ENCODE data around the gene SCNM1.

Gene SCNM1

GRCh38 chr1:151198254-151199127 is 32.5 kb downstream of the SCNM1 start, which contains the start of gene PIP5K1A (continued):
- TF ChIP-seq KLF10 (tag by site-specific recombination; IDR thresholded peaks at IDR 0.05), result peak; percentile 9; the same call in 1 of the 2 replicates
- TF ChIP-seq, protein P1, sequence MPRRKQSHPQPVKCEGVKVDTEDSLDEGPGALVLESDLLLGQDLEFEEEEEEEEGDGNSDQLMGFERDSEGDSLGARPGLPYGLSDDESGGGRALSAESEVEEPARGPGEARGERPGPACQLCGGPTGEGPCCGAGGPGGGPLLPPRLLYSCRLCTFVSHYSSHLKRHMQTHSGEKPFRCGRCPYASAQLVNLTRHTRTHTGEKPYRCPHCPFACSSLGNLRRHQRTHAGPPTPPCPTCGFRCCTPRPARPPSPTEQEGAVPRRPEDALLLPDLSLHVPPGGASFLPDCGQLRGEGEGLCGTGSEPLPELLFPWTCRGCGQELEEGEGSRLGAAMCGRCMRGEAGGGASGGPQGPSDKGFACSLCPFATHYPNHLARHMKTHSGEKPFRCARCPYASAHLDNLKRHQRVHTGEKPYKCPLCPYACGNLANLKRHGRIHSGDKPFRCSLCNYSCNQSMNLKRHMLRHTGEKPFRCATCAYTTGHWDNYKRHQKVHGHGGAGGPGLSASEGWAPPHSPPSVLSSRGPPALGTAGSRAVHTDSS (tag by site-specific recombination; IDR thresholded peaks at IDR 0.05), result peak; percentile 29; the same call in 1 of the 2 replicates
- peak; percentile 86 for TF ChIP-seq YY1 (tag by site-specific recombination; IDR thresholded peaks at IDR 0.05)
- peak; percentile 59; the same call in 1 of the 2 replicates for TF ChIP-seq ZEB2 (tag by site-specific recombination; IDR thresholded peaks at IDR 0.05)
- TF ChIP-seq ZNF501 (tag by site-specific recombination; IDR thresholded peaks at IDR 0.05), result 0 out of 2 replicates have a peak, but pooled peaks have one; percentile 12
- TF ChIP-seq ZNF350 (tag by site-specific recombination; IDR thresholded peaks at IDR 0.05), result no peak
- no peak for TF ChIP-seq TSHZ1 (tag by site-specific recombination; IDR thresholded peaks at IDR 0.05; ENCODE audit: borderline replicate concordance)
- 0 out of 2 replicates have a peak, but pooled peaks have one; percentile 5 for TF ChIP-seq ZBTB8A (tag by site-specific recombination; IDR thresholded peaks at IDR 0.05)
- peak; percentile 74 for TF ChIP-seq ZNF366 (tag by site-specific recombination; conservative IDR thresholded peaks at IDR 0.05)
- TF ChIP-seq ZNF19 (tag by site-specific recombination; IDR thresholded peaks at IDR 0.05; ENCODE audit: low read depth), result no peak
- TF ChIP-seq SP2 (tag by site-specific recombination; IDR thresholded peaks at IDR 0.05), result peak; percentile 84
- peak; percentile 66 for TF ChIP-seq SP7 (tag by site-specific recombination; IDR thresholded peaks at IDR 0.05)
- no peak for TF ChIP-seq ZNF664 (tag by site-specific recombination; IDR thresholded peaks at IDR 0.05)
- TF ChIP-seq ZNF394 (tag by site-specific recombination; IDR thresholded peaks at IDR 0.05; ENCODE audit: borderline replicate concordance), result peak; percentile 21; the same call in 1 of the 2 replicates
- no peak for TF ChIP-seq ZNF302 (tag by site-specific recombination; IDR thresholded peaks at IDR 0.05; ENCODE audit: low read depth)
- peak; percentile 66; the same call in 1 of the 2 replicates for TF ChIP-seq ZSCAN30 (tag by site-specific recombination; IDR thresholded peaks at IDR 0.05)
- no peak for TF ChIP-seq ZNF626 (tag by site-specific recombination; IDR thresholded peaks at IDR 0.05)
- TF ChIP-seq KLF9 (tag by site-specific recombination; IDR thresholded peaks at IDR 0.05; ENCODE audit: low read depth), result peak; percentile 46; the same call in 1 of the 2 replicates
- no peak for TF ChIP-seq ZNF416 (tag by site-specific recombination; IDR thresholded peaks at IDR 0.05)
- peak; percentile 35; the same call in 1 of the 2 replicates for TF ChIP-seq KLF8 (tag by site-specific recombination; IDR thresholded peaks at IDR 0.05)
- peak; percentile 83 for TF ChIP-seq ZFP69B (tag by site-specific recombination; IDR thresholded peaks at IDR 0.05)
- TF ChIP-seq PRDM10 (tag by site-specific recombination; IDR thresholded peaks at IDR 0.05), result peak; percentile 97
- TF ChIP-seq, protein P2, sequence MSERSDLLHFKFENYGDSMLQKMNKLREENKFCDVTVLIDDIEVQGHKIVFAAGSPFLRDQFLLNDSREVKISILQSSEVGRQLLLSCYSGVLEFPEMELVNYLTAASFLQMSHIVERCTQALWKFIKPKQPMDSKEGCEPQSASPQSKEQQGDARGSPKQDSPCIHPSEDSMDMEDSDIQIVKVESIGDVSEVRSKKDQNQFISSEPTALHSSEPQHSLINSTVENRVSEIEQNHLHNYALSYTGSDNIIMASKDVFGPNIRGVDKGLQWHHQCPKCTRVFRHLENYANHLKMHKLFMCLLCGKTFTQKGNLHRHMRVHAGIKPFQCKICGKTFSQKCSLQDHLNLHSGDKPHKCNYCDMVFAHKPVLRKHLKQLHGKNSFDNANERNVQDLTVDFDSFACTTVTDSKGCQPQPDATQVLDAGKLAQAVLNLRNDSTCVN (tag by site-specific recombination; optimal IDR thresholded peaks at IDR 0.05), result peak; percentile 60
- peak; percentile 35; the same call in 1 of the 2 replicates for TF ChIP-seq TRIM28 (IDR thresholded peaks at IDR 0.05; ENCODE audit: borderline replicate concordance, low read length)
- TF ChIP-seq, protein P3, sequence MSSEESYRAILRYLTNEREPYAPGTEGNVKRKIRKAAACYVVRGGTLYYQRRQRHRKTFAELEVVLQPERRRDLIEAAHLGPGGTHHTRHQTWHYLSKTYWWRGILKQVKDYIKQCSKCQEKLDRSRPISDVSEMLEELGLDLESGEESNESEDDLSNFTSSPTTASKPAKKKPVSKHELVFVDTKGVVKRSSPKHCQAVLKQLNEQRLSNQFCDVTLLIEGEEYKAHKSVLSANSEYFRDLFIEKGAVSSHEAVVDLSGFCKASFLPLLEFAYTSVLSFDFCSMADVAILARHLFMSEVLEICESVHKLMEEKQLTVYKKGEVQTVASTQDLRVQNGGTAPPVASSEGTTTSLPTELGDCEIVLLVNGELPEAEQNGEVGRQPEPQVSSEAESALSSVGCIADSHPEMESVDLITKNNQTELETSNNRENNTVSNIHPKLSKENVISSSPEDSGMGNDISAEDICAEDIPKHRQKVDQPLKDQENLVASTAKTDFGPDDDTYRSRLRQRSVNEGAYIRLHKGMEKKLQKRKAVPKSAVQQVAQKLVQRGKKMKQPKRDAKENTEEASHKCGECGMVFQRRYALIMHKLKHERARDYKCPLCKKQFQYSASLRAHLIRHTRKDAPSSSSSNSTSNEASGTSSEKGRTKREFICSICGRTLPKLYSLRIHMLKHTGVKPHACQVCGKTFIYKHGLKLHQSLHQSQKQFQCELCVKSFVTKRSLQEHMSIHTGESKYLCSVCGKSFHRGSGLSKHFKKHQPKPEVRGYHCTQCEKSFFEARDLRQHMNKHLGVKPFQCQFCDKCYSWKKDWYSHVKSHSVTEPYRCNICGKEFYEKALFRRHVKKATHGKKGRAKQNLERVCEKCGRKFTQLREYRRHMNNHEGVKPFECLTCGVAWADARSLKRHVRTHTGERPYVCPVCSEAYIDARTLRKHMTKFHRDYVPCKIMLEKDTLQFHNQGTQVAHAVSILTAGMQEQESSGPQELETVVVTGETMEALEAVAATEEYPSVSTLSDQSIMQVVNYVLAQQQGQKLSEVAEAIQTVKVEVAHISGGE (tag by site-specific recombination; conservative IDR thresholded peaks at IDR 0.05; ENCODE audit: low read depth), result 0 out of 2 replicates have a peak, but pooled peaks have one; percentile 12

Measured in HEK293 (cell line).